GM10266 (cell line): ENCODE results near the gene LIPE.

Source experiments
- DNase-seq: peaks from one replicate; pipeline ENCODE4 v3.0.0; 2012; ENCODE audit errors: extremely low spot score
- TF ChIP-seq, protein P1 (sequence below): IDR thresholded peaks from 2 replicates; pipeline ENCODE4 v1.5.1; 2012; ENCODE audit warnings: mild to moderate bottlenecking, low read depth; ENCODE audit not compliant: control insufficient read depth, insufficient read depth; ENCODE audit errors: missing control alignments

The LIPE gene

DNA sequence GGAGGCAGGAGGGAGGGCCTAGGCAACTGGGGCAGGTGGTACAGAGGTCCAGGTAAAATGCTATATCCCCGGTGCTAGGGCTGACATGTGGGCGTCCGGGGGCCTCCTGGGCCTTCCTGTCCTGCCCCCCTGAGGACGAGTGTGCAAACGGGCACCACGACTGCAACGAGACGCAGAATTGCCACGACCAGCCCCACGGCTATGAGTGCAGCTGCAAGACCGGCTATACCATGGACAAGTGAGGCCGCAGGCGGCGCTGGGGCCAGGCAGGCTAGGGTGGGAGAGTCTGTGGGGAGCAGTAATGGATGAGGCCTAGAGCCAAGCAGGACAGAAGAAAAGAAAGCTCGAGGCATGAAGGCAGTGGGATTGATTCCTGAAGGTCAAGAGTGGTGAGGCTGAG, 58.4 kb downstream of the LIPE start:
- TF ChIP-seq, protein P1, sequence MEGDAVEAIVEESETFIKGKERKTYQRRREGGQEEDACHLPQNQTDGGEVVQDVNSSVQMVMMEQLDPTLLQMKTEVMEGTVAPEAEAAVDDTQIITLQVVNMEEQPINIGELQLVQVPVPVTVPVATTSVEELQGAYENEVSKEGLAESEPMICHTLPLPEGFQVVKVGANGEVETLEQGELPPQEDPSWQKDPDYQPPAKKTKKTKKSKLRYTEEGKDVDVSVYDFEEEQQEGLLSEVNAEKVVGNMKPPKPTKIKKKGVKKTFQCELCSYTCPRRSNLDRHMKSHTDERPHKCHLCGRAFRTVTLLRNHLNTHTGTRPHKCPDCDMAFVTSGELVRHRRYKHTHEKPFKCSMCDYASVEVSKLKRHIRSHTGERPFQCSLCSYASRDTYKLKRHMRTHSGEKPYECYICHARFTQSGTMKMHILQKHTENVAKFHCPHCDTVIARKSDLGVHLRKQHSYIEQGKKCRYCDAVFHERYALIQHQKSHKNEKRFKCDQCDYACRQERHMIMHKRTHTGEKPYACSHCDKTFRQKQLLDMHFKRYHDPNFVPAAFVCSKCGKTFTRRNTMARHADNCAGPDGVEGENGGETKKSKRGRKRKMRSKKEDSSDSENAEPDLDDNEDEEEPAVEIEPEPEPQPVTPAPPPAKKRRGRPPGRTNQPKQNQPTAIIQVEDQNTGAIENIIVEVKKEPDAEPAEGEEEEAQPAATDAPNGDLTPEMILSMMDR = no peak

DNA sequence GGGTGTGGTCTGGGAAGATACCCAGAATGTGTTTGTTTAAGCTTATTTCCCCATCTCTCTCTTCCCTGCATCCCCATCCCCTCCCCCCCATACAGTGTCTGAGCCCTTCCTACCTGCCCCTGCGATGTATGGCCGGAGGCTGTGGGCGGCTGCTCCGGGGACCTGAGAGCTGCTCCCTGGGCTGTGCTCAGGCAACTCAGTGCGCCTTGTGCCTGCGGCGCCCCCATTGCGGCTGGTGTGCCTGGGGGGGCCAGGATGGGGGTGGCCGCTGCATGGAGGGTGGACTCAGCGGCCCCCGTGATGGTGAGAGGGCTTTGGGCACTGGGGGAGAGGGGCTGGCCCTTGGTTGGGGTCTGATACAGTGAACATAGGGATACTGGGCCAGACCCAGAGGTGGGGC, 58.8 kb downstream of the LIPE start:
- no peak for DNase-seq
- TF ChIP-seq, protein P1 = no peak

More for the DNA sequence above, 58.4 kb downstream of the LIPE start:
- no peak for DNase-seq

DNA sequence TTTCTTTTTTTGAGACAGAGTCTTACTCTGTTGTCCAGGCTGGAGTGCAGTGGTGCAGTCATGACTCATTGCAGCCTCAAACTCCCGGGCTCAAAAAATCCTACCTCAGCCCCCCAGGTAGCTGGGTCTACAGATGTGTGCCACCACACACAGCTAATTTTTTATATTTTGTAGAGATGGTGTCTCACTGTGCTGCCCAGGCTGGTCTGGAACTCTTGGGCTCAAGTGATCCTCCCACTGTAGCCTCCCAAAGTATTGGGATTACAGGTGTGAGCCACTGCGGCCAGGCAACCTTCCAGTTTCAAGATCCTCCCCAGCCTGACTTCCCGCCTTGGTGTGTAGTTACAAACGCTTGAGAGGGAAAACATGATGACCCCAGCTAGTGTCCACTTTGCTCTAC, 59.3 kb downstream of the LIPE start:
- no peak for DNase-seq
- TF ChIP-seq, protein P1 = no peak

GRCh38 chr19:42366673-42367072, 60.5 kb downstream of the LIPE start:
- TF ChIP-seq, protein P1 = no peak
- DNase-seq = no peak

DNA sequence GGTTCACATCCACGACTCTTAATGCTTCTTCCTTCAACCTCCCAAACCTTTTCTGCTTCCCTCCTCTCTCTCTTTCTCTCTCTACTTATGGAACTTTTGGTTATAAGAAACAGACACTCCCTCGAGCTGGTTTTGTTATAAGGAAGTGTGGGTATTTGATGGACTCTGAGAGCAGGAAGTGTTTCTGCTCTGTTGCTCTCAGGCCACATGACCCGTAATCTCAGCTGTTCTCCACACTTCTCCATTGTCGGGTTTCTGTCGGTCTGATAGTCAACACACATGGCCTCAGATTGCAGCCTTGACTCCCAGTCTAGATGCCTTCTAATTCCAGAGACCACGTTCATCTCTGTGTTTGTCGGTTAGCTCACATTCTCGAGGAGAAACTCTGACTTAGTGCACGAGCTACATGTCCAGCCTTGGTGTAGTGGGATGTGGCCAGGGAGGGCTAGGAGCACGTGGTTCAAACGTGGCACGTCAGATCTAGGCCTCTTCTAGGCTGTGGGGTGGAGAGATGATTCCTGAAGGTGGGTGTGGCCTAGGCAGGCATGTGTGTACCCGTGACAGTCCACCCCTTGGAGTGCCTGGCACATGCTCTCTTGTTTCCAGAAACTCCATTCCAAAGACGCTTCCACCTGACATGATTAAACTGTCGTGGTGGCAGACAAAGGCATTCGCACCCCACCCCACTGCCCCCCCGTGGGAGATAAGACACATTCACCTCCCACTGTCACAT, 63.4 kb downstream of the LIPE start:
- TF ChIP-seq, protein P1 = no peak
- peak; percentile 53 for DNase-seq

GRCh38 chr19:42362891-42363440, 64.2 kb downstream of the LIPE start:
- no peak for DNase-seq

GRCh38 chr19:42362342-42362741, 64.8 kb downstream of the LIPE start:
- no peak for DNase-seq
- TF ChIP-seq, protein P1 = no peak

More at GRCh38 chr19:42362891-42363440, 64.2 kb downstream of the LIPE start:
- TF ChIP-seq, protein P1 = no peak
